ENCODE measurements around the gene HDAC10. TPM values are rescaled to one million over a fixed set of nuclear protein-coding genes. Genes with fewer than 3 reads are reported as not detected.

Gene HDAC10
- total RNA-seq, 4 donors from 2014 or later, result 41.2 to 105 (median 55.4) TPM

DNA sequence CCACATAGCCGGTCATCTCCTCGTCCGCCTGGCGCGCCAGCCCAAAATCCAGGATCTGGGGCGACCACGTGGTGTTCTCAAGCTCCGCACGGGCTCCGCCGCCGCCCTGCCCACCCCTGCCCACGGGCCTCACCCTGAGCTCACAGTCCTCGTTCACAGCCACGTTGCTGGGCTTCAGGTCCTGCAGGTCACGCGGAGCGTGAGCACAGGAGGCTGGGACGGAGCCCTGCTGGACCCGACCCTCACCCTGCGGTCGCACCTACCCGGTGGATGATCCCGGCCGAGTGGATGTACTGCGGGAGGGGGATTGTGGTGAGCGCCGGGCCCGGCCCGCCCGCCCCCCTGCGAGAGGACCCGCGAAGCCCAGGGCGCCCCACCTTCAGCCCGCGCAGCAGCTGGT is 15.9 kb upstream of the HDAC10 start:
- 69 to 91% methylated on average over 18 to 23 of the region's 37 CpGs for WGBS, 2 donors
- no peaks in the 10 kb centered on the region for H3K36me3 ChIP-seq
- DNase-seq (ENCODE audit: low spot score in 2 of 2), result no peak
- peaks cover 0 to 40% of the 10 kb centered on the region in 2 donors for H3K27me3 ChIP-seq
- TF ChIP-seq POLR2A (IDR thresholded peaks at IDR 0.05), result no peak
- no peak for TF ChIP-seq CTCF (IDR thresholded peaks at IDR 0.05)
- TF ChIP-seq EP300 (IDR thresholded peaks at IDR 0.05), result no peak
- no peaks in the 10 kb centered on the region for H3K9me3 ChIP-seq
- no peak overlapping the region for H3K27ac ChIP-seq
- peaks cover 0 to 65% (median 44%) of the 10 kb centered on the region in 4 donors for H3K4me1 ChIP-seq
- H3K4me3 ChIP-seq, result peak overlapping the region in 2 of 4 donors; percentile 22 to 49

- no peak for TF ChIP-seq EP300 (IDR thresholded peaks at IDR 0.05)
- TF ChIP-seq POLR2A (IDR thresholded peaks at IDR 0.05), result no peak
- no peak for TF ChIP-seq CTCF (IDR thresholded peaks at IDR 0.05)
- DNase-seq (ENCODE audit: low spot score in 2 of 2), result no peak
- Histone ChIP-seq H3K27ac (no peak overlapping the region), H3K27me3 (peaks cover 0 to 47% of the 10 kb centered on the region in 2 donors), H3K4me1 (peaks cover 0 to 62% (median 29%) of the 10 kb centered on the region in 4 donors), H3K9me3 (no peaks in the 10 kb centered on the region), H3K36me3 (no peaks in the 10 kb centered on the region), H3K4me3 (no peak overlapping the region)
- WGBS, 2 donors, result 79 to 83% methylated on average over 15 of the region's 15 CpGs
These were observed 14.0 kb upstream of the HDAC10 start for GRCh38 chr22:50264946-50265669.

- H3K9me3 ChIP-seq, result no peaks in the 10 kb centered on the region
- H3K4me1 ChIP-seq, result peaks cover 0 to 54% (median 21%) of the 10 kb centered on the region in 4 donors
- H3K4me3 ChIP-seq, result no peak overlapping the region
- WGBS, 2 donors, result 81 to 90% methylated on average over 9 to 14 of the region's 15 CpGs
- no peak for DNase-seq (ENCODE audit: low spot score in 2 of 2)
- no peak for TF ChIP-seq POLR2A (IDR thresholded peaks at IDR 0.05)
- no peak for TF ChIP-seq CTCF (IDR thresholded peaks at IDR 0.05)
- TF ChIP-seq EP300 (IDR thresholded peaks at IDR 0.05), result no peak
- H3K27me3 ChIP-seq, result peaks cover 0 to 49% of the 10 kb centered on the region in 2 donors
- H3K27ac ChIP-seq, result no peak overlapping the region
- H3K36me3 ChIP-seq, result no peaks in the 10 kb centered on the region
These were observed 13.2 kb upstream of the HDAC10 start for GRCh38 chr22:50264104-50264745.

- Histone ChIP-seq H3K9me3 (no peaks in the 10 kb centered on the region), H3K4me3 (no peak overlapping the region), H3K36me3 (no peaks in the 10 kb centered on the region), H3K27me3 (peaks cover 0 to 58% of the 10 kb centered on the region in 2 donors), H3K4me1 (peaks cover 0 to 43% (median 11%) of the 10 kb centered on the region in 4 donors), H3K27ac (no peak overlapping the region)
- 38 to 49% methylated on average over 8 of the region's 9 CpGs for WGBS, 2 donors
- TF ChIP-seq EP300 (IDR thresholded peaks at IDR 0.05), result no peak
- TF ChIP-seq POLR2A (IDR thresholded peaks at IDR 0.05), result no peak
- no peak for TF ChIP-seq CTCF (IDR thresholded peaks at IDR 0.05)
- DNase-seq (ENCODE audit: low spot score in 2 of 2), result no peak
These were observed 12.0 kb upstream of the HDAC10 start for GRCh38 chr22:50262973-50263617.

All from tibial nerve (tissue), 4 donors.